Activated T-cell treated with anti-CD3 and anti-CD28 coated beads, Interleukin-2, amount 50 U/mL, for 4 hours (primary cell): Measurements from ENCODE around the gene IL4R. TPM values are rescaled to one million over a fixed set of nuclear protein-coding genes. Genes with fewer than 3 reads are reported as not detected.

Experiments
- ATAC-seq, 2 donors: fragments of 200-7000 bp; cut with Tn5 transposase; one replicate each; pipeline ENCODE4 v1.10.0; 2021
- DNase-seq: peaks from one replicate; pipeline ENCODE4 v3.0.0-alpha.2; 2020
- H3K27me3 Mint-ChIP-seq: one replicate; pipeline ENCODE4 v1.8.0; 2021; ENCODE audit warnings: low read depth, mixed read lengths
- H3K36me3 Mint-ChIP-seq: one replicate; pipeline ENCODE4 v1.8.0; 2022; ENCODE audit warnings: mixed read lengths; ENCODE audit not compliant: insufficient read depth
- H3K4me1 Mint-ChIP-seq: one replicate; pipeline ENCODE4 v1.8.0; 2021; ENCODE audit warnings: low read depth, mixed read lengths
- H3K4me3 Mint-ChIP-seq: one replicate; pipeline ENCODE4 v1.8.0; 2021; ENCODE audit warnings: mild to moderate bottlenecking, moderate library complexity, mixed read lengths
- H3K9me3 Mint-ChIP-seq: one replicate; pipeline ENCODE4 v1.8.0; 2021; ENCODE audit warnings: mixed read lengths
- total RNA-seq, 3 donors: library from RNA; stranded (reverse); gene quantifications; one replicate each; pipeline ENCODE4 v1.2.1, GENCODE V29; 2021

Gene IL4R
- total RNA-seq, 3 donors from 2014 or later = 110 to 143 (median 140) TPM

DNA sequence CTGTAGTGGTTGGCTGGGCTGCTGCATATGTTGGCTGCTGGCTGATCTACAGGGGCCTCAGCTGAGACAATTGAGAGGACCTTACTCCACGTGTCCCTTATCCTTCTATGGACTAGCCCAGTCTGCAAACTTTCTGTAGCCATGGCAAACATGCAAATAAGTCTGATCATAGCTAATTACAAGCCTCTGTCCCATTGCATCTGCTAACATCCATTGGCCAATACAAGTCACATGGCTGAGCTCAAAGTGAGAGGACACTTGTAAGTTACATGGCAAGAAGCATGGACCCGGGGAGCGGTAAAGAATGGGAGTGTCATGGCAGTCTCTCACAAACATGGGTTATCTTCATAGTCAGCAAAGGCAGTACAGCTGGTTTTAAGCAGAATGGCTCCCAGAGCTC, 11.6 kb upstream of the IL4R start:
- Mint-ChIP-seq H3K9me3 (peaks cover 4% of the 10 kb centered on the region), H3K4me3 (no peak overlapping the region), H3K4me1 (peaks cover 24% of the 10 kb centered on the region), H3K36me3 (no peaks in the 10 kb centered on the region), H3K27me3 (peaks cover 3% of the 10 kb centered on the region)
- ATAC-seq (no peak), DNase-seq (no peak)

GRCh38 chr16:27303256-27304100, 10.3 kb upstream of the IL4R start:
- DNase-seq = no peak
- Mint-ChIP-seq H3K27me3 (peaks cover 3% of the 10 kb centered on the region), H3K4me1 (peaks cover 19% of the 10 kb centered on the region), H3K36me3 (no peaks in the 10 kb centered on the region), H3K9me3 (peaks cover 4% of the 10 kb centered on the region), H3K4me3 (no peak overlapping the region)
- ATAC-seq = no peak

DNA sequence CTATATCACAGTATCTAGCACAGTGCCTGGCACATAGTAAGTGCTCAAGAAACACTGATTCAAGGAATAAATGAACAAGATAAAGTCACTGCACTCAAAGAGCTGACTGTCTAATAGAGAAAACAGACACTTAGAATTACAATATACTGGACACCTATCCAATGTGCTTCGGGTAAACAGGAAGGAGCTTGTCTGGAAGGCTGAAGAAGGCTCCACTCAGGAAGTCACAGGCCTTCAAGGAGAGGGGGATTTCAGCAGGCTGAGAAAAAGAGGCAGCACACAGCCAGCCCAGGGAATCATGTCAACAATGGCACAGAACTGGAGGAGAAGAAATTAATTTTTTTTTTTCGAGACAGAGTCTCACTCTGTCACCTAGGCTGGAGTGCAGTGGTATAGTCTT, 9.7 kb upstream of the IL4R start:
- DNase-seq (no peak), ATAC-seq (no peak)
- Mint-ChIP-seq H3K27me3 (peaks cover 3% of the 10 kb centered on the region), H3K9me3 (peaks cover 4% of the 10 kb centered on the region), H3K4me3 (no peak overlapping the region), H3K36me3 (no peaks in the 10 kb centered on the region), H3K4me1 (peaks cover 14% of the 10 kb centered on the region)

DNA sequence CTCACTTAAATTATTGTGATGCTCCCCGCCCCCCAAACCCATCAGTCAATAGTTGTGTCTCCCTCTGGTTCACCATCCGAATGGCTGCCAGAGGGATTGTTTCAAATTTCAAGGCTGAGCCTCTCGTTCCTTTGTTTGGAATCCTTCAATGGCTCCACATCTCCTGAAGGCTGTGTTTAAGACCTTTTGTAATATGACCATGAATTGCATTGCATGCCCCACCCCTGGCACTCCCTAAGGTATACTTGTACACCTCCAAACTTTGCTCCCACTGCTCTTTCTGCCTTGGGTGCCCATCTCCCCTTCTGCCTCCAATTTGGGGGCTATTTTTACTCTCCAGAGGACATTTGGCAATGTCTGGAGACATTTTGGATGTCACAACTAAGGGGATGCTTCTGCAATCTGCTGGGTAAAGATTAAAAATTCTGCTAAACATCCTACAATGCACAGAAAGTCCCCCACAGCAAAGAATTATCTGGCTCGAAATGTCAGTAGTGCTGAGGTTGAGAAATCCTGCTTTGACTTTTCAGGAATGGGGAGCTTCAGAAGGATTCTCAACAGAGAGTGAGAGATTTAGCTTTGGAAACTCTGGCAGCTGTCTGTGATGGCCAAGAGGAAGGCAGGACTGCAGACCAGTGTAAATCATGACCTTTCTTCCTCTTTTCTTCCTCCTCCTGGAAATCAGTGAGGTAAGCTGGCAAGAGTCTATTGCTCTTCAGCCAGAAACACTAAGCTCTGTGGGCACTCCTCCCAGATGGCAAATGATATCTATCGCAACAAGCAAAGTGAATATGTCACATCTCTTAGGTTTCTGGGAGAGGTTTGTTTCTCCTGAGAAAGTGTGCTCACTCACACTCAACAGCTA, 8.7 kb upstream of the IL4R start:
- peaks cover 3% of the 10 kb centered on the region for H3K27me3 Mint-ChIP-seq
- H3K9me3 Mint-ChIP-seq = peaks cover 4% of the 10 kb centered on the region
- peaks cover 13% of the 10 kb centered on the region for H3K4me1 Mint-ChIP-seq
- H3K4me3 Mint-ChIP-seq = no peak overlapping the region
- ATAC-seq (no peak), DNase-seq (no peak)
- no peaks in the 10 kb centered on the region for H3K36me3 Mint-ChIP-seq

DNA sequence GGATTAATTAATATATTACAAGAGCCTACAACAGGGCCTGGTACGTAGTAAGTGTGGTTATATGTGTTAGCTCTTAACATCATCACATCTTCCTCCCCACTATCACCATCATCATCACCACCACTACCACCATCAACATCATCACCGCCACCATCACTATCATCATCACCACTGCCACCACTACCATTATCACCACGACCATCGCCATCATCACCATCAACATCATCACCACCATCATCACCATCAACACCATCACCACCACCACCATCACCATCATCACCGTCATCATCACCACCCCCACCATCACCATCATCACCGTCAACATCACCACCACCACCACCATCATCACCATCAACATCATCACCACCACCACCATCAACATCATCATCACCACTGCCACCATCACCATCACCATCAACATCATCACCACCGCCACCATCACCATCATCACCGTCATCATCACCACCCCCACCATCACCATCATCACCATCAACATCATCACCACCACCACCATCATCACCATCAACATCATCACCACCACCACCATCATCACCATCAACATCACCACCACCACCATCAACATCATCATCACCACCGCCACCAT, 7.8 kb upstream of the IL4R start:
- Mint-ChIP-seq H3K4me3 (no peak overlapping the region), H3K4me1 (peaks cover 12% of the 10 kb centered on the region), H3K27me3 (peaks cover 3% of the 10 kb centered on the region), H3K36me3 (no peaks in the 10 kb centered on the region), H3K9me3 (peaks cover 4% of the 10 kb centered on the region)
- ATAC-seq = no peak
- DNase-seq = no peak

DNA sequence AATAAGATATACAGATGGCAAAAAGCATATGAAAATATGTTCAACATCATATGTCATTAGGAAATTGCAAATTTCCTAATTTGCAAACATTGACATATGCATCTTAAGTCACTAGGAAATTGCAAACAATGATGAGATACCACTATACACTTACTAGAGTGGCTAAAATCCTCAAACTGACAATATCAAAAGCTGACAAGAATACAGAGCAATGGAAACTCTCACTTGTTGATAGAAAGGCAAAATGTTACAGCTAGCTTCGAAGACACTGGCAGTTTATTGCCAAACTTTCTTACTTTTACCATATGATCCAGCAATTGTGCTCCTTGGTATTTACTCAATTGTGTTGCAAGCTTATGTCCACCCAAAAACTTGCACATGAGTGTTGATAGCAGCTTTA, 5.0 kb upstream of the IL4R start:
- Mint-ChIP-seq H3K9me3 (peaks cover 4% of the 10 kb centered on the region), H3K27me3 (no peaks in the 10 kb centered on the region), H3K4me3 (no peak overlapping the region), H3K4me1 (peaks cover 20% of the 10 kb centered on the region), H3K36me3 (no peaks in the 10 kb centered on the region)
- DNase-seq (no peak), ATAC-seq (no peak)

DNA sequence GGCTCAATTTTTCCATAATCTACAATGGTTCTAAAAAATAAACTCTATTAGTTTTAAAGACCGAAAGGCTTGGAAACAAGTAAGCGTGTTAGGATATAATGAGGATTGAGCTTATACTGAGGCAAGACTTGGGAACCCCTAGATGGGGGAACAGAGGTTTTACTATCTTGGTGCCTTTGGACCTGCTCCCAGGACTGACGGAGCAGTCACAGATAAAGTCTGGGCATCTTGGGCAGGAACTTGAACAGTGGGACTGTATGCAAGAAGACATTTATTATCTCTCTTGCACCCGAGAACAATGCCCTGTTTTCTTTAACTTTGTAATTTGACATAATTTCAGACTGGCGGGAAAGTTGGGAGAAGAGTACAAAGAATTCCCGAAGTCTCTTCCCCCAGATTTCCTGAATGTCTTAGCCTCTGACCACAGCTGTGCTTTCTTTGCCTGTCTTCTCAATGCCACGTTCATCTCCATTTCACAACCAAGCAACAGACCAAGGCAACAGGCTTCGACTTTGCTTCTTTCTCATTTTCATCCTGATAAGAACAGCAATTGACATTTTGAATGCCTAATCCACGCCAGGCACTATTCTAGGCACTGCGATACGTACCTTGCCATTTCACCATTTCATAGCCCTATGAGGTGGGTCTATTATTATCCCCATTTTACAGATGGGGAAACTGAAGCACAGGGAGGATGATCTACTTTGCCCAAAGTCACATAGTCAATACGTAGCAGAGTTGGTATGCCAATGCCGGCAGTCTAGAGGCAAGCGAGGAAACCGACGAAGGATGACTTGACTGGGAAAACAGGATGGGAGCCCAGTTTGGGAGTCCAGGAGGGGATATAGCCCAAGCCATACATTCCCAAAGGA, 3.0 kb upstream of the IL4R start:
- no peak for ATAC-seq
- Mint-ChIP-seq H3K27me3 (no peaks in the 10 kb centered on the region), H3K4me1 (peaks cover 24% of the 10 kb centered on the region), H3K4me3 (peak overlapping the region; percentile 1), H3K36me3 (peaks cover 6% of the 10 kb centered on the region), H3K9me3 (peaks cover 2% of the 10 kb centered on the region)
- DNase-seq = no peak

GRCh38 chr16:27311448-27311830, 2.3 kb upstream of the IL4R start:
- DNase-seq = no peak
- no peaks in the 10 kb centered on the region for H3K27me3 Mint-ChIP-seq
- H3K36me3 Mint-ChIP-seq = peaks cover 6% of the 10 kb centered on the region
- peaks cover 30% of the 10 kb centered on the region for H3K4me1 Mint-ChIP-seq
- no peak overlapping the region for H3K4me3 Mint-ChIP-seq
- no peak for ATAC-seq
- H3K9me3 Mint-ChIP-seq = no peaks in the 10 kb centered on the region

DNA sequence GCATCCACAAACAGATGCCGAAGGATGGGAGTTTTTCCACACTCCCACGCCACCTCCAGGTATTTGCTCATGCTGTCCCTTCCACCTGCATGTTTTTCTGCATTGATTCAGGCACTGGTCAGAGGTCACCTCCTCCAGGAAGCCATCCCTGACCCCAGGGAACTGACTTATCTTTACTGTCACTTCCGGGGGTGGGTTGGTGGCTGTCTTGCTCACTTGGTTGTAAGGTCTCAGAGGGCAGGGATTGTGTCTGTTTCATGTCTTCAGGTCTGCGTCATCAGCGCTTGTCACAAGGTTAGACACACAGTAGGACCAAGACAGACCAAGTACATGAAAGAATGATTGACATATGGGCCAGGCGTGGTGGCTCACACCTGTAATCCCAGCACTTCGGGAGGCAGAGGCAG, 1.9 kb upstream of the IL4R start:
- H3K9me3 Mint-ChIP-seq = no peaks in the 10 kb centered on the region
- H3K4me1 Mint-ChIP-seq = peaks cover 32% of the 10 kb centered on the region
- peak overlapping the region; percentile 45 for H3K4me3 Mint-ChIP-seq
- ATAC-seq (no peak), DNase-seq (no peak)
- H3K27me3 Mint-ChIP-seq = no peaks in the 10 kb centered on the region
- H3K36me3 Mint-ChIP-seq = peaks cover 6% of the 10 kb centered on the region

- ATAC-seq (no peak), DNase-seq (no peak)
These were observed 973 bp upstream of the IL4R start for GRCh38 chr16:27312580-27313421.

DNA sequence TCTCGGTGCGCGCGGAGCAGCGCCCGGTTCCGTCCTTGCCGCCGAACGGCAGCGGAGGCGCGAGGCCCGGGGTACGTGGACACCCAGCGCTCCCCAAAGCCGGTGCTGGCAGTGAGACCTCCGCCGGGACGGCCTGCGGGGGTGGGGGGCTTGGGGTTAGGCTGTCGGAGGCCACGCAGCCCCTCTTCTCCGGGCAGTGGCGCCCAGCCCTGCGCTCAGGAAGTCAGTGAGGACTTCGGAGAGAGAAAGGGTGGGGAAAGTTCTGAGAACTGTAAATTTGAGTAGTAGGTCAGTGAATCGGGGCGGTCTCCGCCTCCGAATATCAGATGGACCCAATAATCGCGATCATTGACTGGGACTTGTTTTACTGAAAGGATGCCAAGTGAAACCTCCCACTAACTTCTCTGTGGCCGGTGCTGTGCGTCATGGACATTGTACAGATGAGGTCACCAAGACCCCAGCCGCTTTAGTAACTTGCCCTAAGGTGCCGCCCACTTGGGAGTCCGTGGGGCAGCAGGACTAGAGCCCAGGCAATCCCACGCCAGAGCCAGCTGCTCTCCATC, 468 bp downstream of the IL4R start:
- peak; percentile 53 for DNase-seq

More at GRCh38 chr16:27312580-27313421, 973 bp upstream of the IL4R start:
- H3K4me3 Mint-ChIP-seq = peak overlapping the region; percentile 90
- H3K4me1 Mint-ChIP-seq = peaks cover 41% of the 10 kb centered on the region
- H3K27me3 Mint-ChIP-seq = no peaks in the 10 kb centered on the region
- H3K9me3 Mint-ChIP-seq = no peaks in the 10 kb centered on the region
- H3K36me3 Mint-ChIP-seq = peaks cover 8% of the 10 kb centered on the region

GRCh38 chr16:27314986-27315332, 1.2 kb downstream of the IL4R start:
- DNase-seq = no peak
- H3K4me3 Mint-ChIP-seq = peak overlapping the region; percentile 90
- H3K36me3 Mint-ChIP-seq = peaks cover 18% of the 10 kb centered on the region
- no peaks in the 10 kb centered on the region for H3K9me3 Mint-ChIP-seq
- peaks cover 63% of the 10 kb centered on the region for H3K4me1 Mint-ChIP-seq
- no peaks in the 10 kb centered on the region for H3K27me3 Mint-ChIP-seq
- ATAC-seq = no peak

More for the DNA sequence above, 468 bp downstream of the IL4R start:
- Mint-ChIP-seq H3K9me3 (no peaks in the 10 kb centered on the region), H3K36me3 (peaks cover 15% of the 10 kb centered on the region), H3K4me3 (peak overlapping the region; percentile 90), H3K27me3 (no peaks in the 10 kb centered on the region), H3K4me1 (peaks cover 56% of the 10 kb centered on the region)
- ATAC-seq = peak; percentile 9 to 15
